Motor neuron (in vitro differentiated cells): ENCODE measurements around the gene TSN. TPM values are rescaled to one million over a fixed set of nuclear protein-coding genes. Genes with fewer than 3 reads are reported as not detected.
"Not testable (repeated sequence)": the region's sequence is repeated elsewhere in the genome, so short reads cannot be mapped to it uniquely, and the experiment has no call there.

Experiments
- ATAC-seq, 8 experiments: fragments of 200-7000 bp; cut with Tn5 transposase; replicated peaks in 6 of 8; 2 replicates each; pipeline ENCODE4 v1.8.0; 2021; ENCODE audit warnings: mild to moderate bottlenecking in 8 of 8, moderate library complexity in 8 of 8
- H3K27ac ChIP-seq, 2 donors: fragments of 250-450 bp; sonication (Bioruptor Pico); 2 replicates each; pipeline ENCODE4 v1.9.0; 2021; ENCODE audit warnings: antibody characterized with exemption in 2 of 2, mild to moderate bottlenecking in 2 of 2, moderate library complexity in 1 of 2
- H3K4me1 ChIP-seq, 2 donors: fragments of 250-450 bp; sonication (Bioruptor Pico); replicated peaks in 1 of 2; 2 replicates each; pipeline ENCODE4 v1.6.1; 2021; ENCODE audit warnings: antibody characterized with exemption in 2 of 2, mild to moderate bottlenecking in 2 of 2, moderate library complexity in 1 of 2
- H3K4me3 ChIP-seq, 5 donors: fragments of 250-450 bp; sonication (Bioruptor Pico); 2 replicates each; pipeline ENCODE4 v1.9.0; 2021; ENCODE audit warnings: antibody characterized with exemption in 5 of 5, mild to moderate bottlenecking in 5 of 5, moderate library complexity in 4 of 5
- WGBS, 10 experiments: fragments of 450-650 bp; shearing (Covaris generic); methylation state at CpG; one replicate each; pipeline ENCODE4 v1.0.0; 2022; 5-methylcytosine and 5-hydroxymethylcytosine counted together
- in situ Hi-C, 9 experiments: fragments of 400-800 bp; cut with MboI; loops; one replicate each; pipeline ENCODE4 v1.15.0; 2021; ENCODE audit warnings: low sequenced_read_pairs in 9 of 9, low pct_unique_long_range_greater_than_20kb in 2 of 9; ENCODE audit not compliant: unreplicated experiment in 9 of 9
- total RNA-seq, 8 experiments: library from RNA; unstranded; fragments of 300-600 nt; gene quantifications; 2 replicates each; pipeline versions ENCODE4 v1.2.3 to v1.2.4, GENCODE V29; 2022

TSN gene
- total RNA-seq, 8 experiments from 2014 or later, result 46.7 to 72.2 (median 58.8) TPM

DNA sequence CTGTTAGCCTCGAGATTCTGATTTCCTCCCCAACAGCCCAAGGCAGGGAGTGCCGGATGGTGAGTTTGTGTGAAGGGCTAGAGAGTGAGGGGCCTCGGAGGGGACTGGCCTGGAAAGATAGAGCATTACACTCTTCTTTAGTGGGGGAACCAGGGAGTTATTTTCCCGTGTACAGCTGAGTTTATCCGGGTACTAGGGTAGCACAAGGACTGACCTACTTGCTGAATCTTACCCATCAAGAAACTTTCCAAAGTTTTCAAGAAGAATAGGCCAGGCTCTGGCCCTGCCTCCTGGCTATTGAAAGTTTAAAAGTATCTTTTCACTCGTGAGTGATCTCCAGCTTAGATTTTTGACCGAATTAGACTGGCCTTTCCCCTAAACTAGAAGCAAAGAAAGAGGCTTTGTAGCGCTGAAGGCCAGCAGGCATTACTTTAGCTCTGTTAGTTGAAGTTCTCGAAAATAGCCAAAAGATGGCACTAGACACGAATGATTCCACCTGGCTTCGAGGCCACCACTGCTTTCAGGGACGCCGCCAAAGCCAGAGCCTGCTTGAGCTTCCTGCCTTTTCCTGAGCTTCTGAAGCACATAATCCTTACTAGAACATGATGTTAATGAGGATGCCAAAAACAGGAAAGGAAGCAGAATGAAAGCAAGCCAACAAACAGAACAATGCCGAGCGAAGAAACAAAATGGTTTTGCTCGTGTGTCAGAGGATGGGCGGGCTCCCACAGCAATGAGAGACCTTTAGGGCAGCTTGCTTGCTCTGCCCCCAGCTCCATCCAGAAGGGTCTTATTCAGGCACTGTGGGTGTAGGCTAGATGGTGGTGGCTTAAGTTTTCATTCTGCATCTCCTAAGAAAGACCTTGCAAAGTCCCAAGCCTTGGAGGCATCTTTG, 55.8 kb downstream of the TSN start:
- WGBS, 10 experiments, result 7 to 40% (median 32%) methylated on average over 3 to 15 of the region's 17 CpGs
- Histone ChIP-seq H3K27ac (no peak overlapping the region), H3K4me3 (no peak overlapping the region), H3K4me1 (no peaks in the 10 kb centered on the region)
- peak; percentile 89 to 98 (median 94) for ATAC-seq
- in situ Hi-C loops, result no loop called here

DNA sequence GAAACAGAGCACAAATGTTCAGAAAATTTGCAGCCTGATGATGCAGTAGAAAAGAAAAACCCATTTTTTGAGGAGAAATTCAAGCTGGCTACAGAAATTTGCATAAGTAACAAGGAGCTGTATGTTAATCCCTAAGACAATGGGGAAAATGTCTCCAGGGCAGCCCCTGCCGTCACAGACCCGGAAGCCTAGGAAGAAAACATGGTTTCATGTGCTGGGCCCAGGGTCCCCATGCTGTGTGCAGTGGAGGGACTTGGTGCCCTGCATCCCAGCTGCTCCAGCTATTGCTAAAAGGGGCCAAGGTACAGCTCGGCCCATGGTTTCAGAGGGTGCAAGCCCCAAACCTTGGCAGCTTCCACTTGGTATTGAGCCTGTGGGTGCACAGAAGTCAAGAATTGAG, 57.6 kb downstream of the TSN start:
- 0 to 100% (median 67%) methylated on average over 1 to 3 of the region's 3 CpGs; no CpG with 5 or more reads in 5 of the 10 experiments for WGBS, 10 experiments
- ATAC-seq, H3K4me3 ChIP-seq, H3K4me1 ChIP-seq, H3K27ac ChIP-seq, in situ Hi-C loops: not testable (repeated sequence)

DNA sequence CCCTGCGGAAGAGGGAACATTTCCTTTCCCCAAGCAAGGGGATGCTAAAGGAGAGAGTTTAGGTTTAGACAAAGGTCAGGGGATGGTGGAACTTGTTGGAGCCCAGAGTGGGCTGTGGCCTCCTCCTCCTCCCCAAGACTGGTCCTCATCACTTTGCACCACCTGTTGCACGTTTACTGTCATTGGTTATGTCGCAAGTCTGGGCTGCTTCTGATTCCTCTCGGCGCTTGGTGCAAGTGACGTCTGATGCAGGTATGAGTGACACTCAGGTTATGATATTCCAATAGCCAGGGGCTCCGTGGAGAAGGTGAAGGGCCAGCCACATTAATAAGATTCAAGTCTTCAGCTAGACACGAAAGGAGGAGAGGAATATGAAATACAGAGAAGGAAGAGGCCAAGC, 59.8 kb downstream of the TSN start:
- Histone ChIP-seq H3K27ac (no peak overlapping the region), H3K4me3 (no peak overlapping the region), H3K4me1 (no peaks in the 10 kb centered on the region)
- 14 to 100% (median 84%) methylated on average over 1 to 7 of the region's 8 CpGs; no CpG with 5 or more reads in 2 of the 10 experiments for WGBS, 10 experiments
- in situ Hi-C loops, result no loop called here
- no peak for ATAC-seq

DNA sequence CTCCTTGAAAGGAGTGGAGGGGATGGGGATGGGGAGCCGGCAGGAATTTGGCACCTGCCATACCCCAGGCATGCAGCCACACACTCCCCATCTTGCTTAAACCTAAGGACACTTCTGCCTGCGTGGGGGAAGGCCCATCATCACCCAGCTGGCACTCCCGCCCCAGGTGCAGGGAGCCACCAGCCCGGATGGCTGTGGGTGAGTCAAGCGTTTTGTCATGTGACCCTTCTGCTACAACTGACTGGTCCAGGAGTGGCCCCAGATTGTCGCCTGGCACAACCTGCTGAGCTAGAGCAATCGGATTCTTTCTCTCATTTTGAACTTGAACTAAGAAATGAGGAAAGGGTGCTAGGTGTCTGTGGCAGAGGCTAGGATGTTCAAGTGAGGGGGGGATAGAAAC, 61.3 kb downstream of the TSN start:
- no peak overlapping the region for H3K27ac ChIP-seq
- 10 to 100% (median 70%) methylated on average over 1 to 5 of the region's 7 CpGs; no CpG with 5 or more reads in 2 of the 10 experiments for WGBS, 10 experiments
- no peak for ATAC-seq
- in situ Hi-C loops, result no loop called here
- H3K4me1 ChIP-seq, result no peaks in the 10 kb centered on the region
- H3K4me3 ChIP-seq, result no peak overlapping the region

DNA sequence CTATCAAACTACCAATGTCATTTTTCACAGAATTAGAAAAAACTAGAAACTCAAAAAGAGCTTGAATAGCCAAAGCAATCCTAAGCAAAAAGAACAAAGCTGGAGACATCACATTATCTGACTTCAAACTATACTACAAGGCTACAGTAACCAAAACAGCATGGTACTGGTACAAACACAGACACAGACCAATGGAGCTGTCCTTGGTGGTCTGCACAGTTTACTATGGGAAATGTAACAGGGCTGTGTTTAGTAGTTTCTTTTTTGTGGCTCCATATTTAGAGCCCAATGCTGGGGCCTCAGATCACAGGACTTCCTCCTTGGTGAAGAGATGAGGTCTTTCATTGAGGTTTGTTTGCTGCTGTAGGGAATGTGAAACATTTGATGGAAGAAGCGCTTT, 61.9 kb downstream of the TSN start:
- H3K4me1 ChIP-seq, in situ Hi-C loops, H3K27ac ChIP-seq, ATAC-seq, H3K4me3 ChIP-seq: not testable (repeated sequence)
- whole genome bisulfite sequencing, 10 experiments, result 40 to 83% (median 60%) methylated on average over 1 of the region's 1 CpG; no CpG with 5 or more reads in 7 of the 10 experiments

Other genes with a start within 250 kb of the TSN start
- 100 to 1,000 TPM in 5 of 8 experiments, under 1 TPM in 1, not detected in 2; under 0.01 to 516 (median 222) TPM for gene RNU4ATAC, start 224.8 kb upstream of the TSN start, total RNA-seq
- gene CLASP1, start 106.2 kb upstream of the TSN start, total RNA-seq, result 10 to 100 TPM; 36.3 to 66.7 (median 54.6) TPM
- 100 to 1,000 TPM in 1 of 8 experiments, 10 to 100 TPM in 7; 34.1 to 106 (median 60.4) TPM for gene NIFK, start 18.8 kb upstream of the TSN start, total RNA-seq